GM19328 (cell line): Measurements from ENCODE around the gene OR14A16.

ENCODE experiments used
- ATAC-seq: cut with Tn5 transposase; IDR thresholded peaks from one replicate; pipeline ENCODE4 v1.9.1; 2021; ENCODE audit warnings: mild to moderate bottlenecking, moderate library complexity; ENCODE audit not compliant: unreplicated experiment

The OR14A16 gene

GRCh38 chr1:247797518-247797917, 26.4 kb downstream of the OR14A16 start:
- no peak for ATAC-seq

GRCh38 chr1:247769603-247770002, 54.3 kb downstream of the OR14A16 start:
- no peak for ATAC-seq
